Neuron (in vitro differentiated cells): ENCODE measurements around the gene RAVER2.

Source experiments
- H2AFZ ChIP-seq: one replicate; pipeline ENCODE4 v1.6.1; 2013; ENCODE audit warnings: low read depth, mild to moderate bottlenecking, inconsistent platforms, low read length, moderate library complexity
- H3K27me3 ChIP-seq: one replicate; pipeline ENCODE4 v1.6.1; 2013; ENCODE audit warnings: low read length; ENCODE audit not compliant: insufficient read depth
- H3K36me3 ChIP-seq: one replicate; pipeline ENCODE4 v1.6.1; 2013; ENCODE audit warnings: low read length; ENCODE audit not compliant: insufficient read depth
- H3K4me1 ChIP-seq: one replicate; pipeline ENCODE4 v1.6.1; 2013; ENCODE audit warnings: low read length; ENCODE audit not compliant: insufficient read depth
- H3K4me3 ChIP-seq: 2 replicates; pipeline ENCODE4 v1.5.1; 2013; ENCODE audit warnings: mild to moderate bottlenecking, low read length, moderate library complexity
- H3K9me3 ChIP-seq: one replicate; pipeline ENCODE4 v1.6.1; 2013; ENCODE audit warnings: low read length

RAVER2 gene

DNA sequence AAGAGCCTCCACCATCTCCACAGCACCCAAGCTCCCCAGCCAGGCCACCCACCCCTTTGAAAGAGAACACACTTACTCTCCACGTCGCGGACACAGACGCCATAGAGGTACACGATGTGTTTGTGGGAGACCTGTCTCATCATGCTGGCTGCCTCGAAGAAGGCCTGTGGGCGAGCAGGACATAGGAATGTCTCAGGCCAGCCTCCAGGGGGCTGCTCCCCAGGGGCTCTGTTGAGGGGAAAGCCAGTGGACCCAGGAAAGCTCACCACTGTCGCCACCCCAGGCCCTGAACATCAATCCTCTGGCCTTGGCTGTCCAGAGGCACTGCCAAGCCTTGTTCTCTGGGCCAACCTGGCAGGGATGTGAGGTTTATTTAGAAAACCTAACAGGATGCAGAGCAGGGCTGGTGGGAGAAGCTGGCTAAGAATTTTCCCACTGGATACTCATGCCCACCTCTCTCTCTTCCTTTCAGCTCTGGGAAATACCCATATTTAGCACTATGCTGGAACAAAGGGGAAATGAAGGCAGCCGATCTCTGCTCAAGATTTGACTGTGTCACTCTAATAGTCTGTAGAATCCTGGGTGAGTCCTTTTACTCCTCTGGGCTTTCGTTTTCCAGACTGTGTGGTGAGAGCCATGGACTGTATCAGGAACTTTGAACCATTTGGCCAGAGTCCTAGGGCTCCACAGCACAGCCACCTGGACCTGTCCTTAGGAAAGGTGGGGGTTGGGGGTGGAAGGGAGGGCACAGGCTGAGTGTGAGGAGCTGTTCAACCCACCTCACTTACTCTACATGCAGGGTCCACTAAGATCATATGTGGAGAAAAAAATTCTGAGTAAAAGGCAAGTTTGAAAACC lies 101.9 kb downstream of the RAVER2 start:
- H3K4me3 ChIP-seq: no peak overlapping the region
- no peak overlapping the region for H2AFZ ChIP-seq
- no peaks in the 10 kb centered on the region for H3K27me3 ChIP-seq
- H3K36me3 ChIP-seq: peaks cover 10% of the 10 kb centered on the region
- H3K4me1 ChIP-seq: no peaks in the 10 kb centered on the region
- no peaks in the 10 kb centered on the region for H3K9me3 ChIP-seq

DNA sequence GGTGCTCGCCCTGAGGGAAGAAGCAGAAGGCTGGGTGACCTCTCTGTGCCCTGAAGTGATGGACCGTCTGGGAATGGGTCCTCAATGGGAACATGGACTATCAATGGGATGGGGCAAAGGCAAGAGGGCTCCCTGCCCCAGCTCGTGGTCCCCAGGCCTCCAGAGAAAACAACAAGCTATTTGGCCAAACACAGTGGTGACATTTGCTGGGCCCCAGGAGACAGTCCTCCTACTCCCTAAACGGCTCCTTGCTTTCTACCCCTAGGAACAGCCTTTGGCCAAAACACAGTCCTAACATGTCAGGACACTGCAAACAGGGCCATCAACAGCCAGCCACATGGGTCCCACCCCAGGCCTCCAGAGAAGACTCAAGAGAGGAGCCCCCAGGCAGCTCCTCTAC lies 102.8 kb downstream of the RAVER2 start:
- Histone ChIP-seq H3K9me3 (no peaks in the 10 kb centered on the region), H2AFZ (no peak overlapping the region), H3K27me3 (no peaks in the 10 kb centered on the region), H3K4me1 (no peaks in the 10 kb centered on the region), H3K4me3 (no peak overlapping the region), H3K36me3 (peaks cover 10% of the 10 kb centered on the region)

DNA sequence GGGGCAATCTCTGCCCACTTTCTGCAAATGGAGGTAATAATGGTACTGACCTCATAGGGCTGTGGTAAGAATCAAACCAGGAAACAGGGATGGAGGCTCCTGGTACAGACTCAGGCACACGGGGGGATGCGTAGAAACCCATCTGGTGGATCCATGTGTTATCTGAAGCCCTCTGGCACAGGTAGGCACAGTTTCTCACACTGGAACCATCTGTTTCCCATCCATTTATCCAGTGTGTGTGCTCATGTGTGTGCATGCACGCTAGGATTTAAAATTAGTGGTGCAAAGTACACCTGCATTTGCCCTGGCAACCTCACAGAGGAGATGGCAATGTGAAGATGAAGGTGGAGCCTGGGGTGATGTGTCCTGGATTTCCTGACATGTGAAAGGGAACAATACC lies 103.3 kb downstream of the RAVER2 start:
- Histone ChIP-seq H3K4me1 (no peaks in the 10 kb centered on the region), H3K27me3 (no peaks in the 10 kb centered on the region), H3K36me3 (peaks cover 15% of the 10 kb centered on the region), H3K9me3 (no peaks in the 10 kb centered on the region), H2AFZ (no peak overlapping the region), H3K4me3 (no peak overlapping the region)

DNA sequence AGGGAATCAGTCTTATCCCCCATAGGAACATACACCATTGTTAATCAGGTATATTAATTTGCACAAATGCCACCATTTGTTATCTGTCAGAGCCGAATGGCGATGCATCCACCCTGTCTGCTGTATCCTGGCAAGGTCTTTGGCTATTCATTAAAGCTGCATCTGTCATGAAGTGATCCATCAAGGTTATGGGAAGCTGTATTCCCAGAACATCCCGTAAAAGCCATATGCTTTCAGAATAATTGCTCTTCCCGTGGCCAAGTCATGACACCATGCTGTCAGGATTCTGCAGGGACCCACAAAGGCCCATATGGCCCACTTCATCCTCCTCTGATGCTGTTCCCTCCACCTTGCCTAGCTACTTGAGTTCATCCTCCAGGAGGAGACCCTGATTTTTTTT lies 103.9 kb downstream of the RAVER2 start:
- Histone ChIP-seq H3K27me3 (no peaks in the 10 kb centered on the region), H3K9me3 (no peaks in the 10 kb centered on the region), H3K36me3 (peaks cover 16% of the 10 kb centered on the region), H3K4me3 (no peak overlapping the region), H2AFZ (no peak overlapping the region), H3K4me1 (no peaks in the 10 kb centered on the region)

DNA sequence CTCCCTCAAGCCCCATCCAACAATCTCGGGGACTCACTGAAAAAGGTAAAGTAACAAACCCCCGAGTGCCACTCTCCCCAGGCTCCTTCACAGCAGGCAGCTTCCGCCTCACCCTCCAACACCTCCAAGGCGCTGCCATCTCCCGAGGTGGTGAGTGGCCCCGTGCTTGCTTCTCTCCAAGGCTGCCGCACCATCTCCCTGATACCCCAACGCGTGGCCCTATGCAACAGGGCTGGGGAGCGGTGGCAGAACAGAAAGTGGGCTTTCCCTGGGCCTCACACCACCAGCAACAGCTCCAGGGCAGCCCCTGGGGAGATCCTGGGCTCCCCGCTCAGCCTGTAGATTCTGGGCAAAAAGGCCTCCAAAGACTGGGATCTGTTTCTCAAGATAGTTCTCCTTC lies 105.1 kb downstream of the RAVER2 start:
- Histone ChIP-seq H2AFZ (no peak overlapping the region), H3K9me3 (no peaks in the 10 kb centered on the region), H3K4me1 (no peaks in the 10 kb centered on the region), H3K36me3 (peaks cover 23% of the 10 kb centered on the region), H3K4me3 (no peak overlapping the region), H3K27me3 (no peaks in the 10 kb centered on the region)

DNA sequence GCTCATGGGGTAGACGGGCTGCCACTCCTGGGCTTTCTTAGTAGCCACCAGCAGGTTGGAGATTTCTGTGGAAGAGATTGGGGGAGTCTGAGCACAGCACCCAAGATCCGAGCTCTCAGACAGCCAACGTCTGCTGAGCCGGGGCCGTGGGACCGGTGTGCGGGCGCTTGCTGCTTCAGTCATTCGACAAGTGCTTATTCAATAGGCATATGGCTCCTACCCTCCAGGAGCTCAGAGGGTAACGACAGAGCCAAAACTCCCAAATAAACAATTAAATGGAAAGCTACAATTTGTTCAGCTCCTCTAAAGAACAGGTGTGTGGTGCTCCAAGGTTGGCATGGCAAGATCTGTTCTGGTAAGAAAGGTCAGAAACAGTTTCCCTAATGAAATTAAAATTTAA lies 106.0 kb downstream of the RAVER2 start:
- Histone ChIP-seq H2AFZ (no peak overlapping the region), H3K9me3 (no peaks in the 10 kb centered on the region), H3K36me3 (peaks cover 27% of the 10 kb centered on the region), H3K27me3 (no peaks in the 10 kb centered on the region), H3K4me3 (no peak overlapping the region), H3K4me1 (no peaks in the 10 kb centered on the region)

DNA sequence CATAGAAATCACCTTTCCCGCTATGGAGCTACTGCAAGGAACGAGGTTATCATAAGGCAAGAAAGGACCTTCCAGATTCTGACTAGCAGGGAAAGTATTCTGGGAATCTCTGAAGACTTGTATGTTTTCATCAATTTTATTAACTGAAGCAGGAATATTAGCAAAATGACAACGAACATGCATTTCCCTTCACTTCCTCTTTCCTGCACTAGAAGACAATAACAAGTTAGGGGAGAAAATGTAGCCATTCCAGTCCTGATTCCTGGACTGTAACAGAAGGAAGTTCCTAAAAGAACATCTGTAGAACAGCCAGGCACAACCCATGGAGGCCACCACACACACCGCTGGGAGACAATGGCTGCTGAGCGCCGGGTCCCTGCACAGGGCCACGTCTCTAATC lies 106.8 kb downstream of the RAVER2 start:
- no peaks in the 10 kb centered on the region for H3K9me3 ChIP-seq
- no peaks in the 10 kb centered on the region for H3K27me3 ChIP-seq
- peaks cover 31% of the 10 kb centered on the region for H3K36me3 ChIP-seq
- no peaks in the 10 kb centered on the region for H3K4me1 ChIP-seq
- H3K4me3 ChIP-seq: no peak overlapping the region
- H2AFZ ChIP-seq: no peak overlapping the region

DNA sequence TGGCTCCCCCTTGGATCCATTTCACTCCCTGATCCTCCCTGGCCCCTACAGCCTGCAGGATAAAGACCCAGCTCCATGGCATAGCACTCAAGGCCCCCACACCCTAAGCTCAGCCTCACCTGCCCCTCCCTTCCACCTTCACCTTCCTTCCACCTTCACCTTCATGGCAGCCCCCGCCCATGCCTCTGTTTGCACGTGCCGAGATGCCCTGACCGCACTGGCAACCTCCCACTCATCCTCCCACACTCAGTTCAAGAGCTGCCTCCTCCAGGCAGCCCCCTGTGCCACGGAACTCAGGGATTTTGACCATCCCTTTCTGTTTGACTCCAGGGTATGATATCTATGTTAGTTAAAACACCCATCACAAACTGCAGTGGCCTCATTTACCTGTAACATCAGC lies 109.8 kb downstream of the RAVER2 start:
- Histone ChIP-seq H3K4me1 (no peaks in the 10 kb centered on the region), H3K36me3 (peaks cover 54% of the 10 kb centered on the region), H3K4me3 (no peak overlapping the region), H3K9me3 (no peaks in the 10 kb centered on the region), H3K27me3 (no peaks in the 10 kb centered on the region), H2AFZ (no peak overlapping the region)

DNA sequence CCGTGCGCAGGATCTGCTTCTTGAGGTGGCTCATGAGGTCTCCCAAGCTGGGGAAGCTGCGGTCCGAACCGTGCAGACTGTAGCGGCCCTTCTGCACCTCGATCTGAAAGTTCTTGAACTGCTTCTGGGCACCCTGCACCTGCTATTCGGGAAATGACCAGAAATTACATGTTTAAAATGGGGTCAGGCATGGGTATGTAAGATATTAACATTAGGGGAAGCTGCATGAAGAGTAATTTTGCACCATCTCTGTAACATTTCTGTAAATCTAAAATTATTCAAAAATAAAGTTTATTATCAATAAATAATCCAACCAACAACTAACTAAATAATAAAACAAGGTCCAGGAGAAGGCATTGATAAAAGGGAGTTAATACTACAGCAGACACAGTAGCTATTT lies 110.7 kb downstream of the RAVER2 start:
- Histone ChIP-seq H3K4me1 (no peaks in the 10 kb centered on the region), H3K4me3 (no peak overlapping the region), H2AFZ (no peak overlapping the region), H3K36me3 (peaks cover 58% of the 10 kb centered on the region), H3K9me3 (no peaks in the 10 kb centered on the region), H3K27me3 (no peaks in the 10 kb centered on the region)

DNA sequence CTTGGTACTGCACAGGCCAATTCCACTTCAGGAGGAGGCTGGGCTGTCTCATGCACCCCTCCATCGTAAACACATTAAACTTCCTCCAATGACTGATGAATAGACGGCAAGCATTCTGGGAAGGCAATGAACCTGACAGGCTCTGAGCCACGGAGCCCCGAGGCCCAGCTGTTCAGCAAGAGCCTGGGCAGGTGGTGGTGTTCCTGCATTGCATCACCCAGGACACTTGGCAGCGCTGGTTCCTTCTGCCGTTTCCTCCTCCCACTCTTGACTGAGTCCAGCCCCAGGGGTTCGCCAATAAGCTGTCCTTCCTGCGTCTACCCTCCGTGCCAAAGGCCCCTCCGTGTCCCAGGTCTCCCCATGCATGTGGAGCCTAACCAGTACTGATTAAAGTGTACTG lies 111.7 kb downstream of the RAVER2 start:
- H3K36me3 ChIP-seq: peaks cover 58% of the 10 kb centered on the region
- no peak overlapping the region for H3K4me3 ChIP-seq
- H2AFZ ChIP-seq: no peak overlapping the region
- H3K4me1 ChIP-seq: no peaks in the 10 kb centered on the region
- H3K9me3 ChIP-seq: no peaks in the 10 kb centered on the region
- H3K27me3 ChIP-seq: no peaks in the 10 kb centered on the region

DNA sequence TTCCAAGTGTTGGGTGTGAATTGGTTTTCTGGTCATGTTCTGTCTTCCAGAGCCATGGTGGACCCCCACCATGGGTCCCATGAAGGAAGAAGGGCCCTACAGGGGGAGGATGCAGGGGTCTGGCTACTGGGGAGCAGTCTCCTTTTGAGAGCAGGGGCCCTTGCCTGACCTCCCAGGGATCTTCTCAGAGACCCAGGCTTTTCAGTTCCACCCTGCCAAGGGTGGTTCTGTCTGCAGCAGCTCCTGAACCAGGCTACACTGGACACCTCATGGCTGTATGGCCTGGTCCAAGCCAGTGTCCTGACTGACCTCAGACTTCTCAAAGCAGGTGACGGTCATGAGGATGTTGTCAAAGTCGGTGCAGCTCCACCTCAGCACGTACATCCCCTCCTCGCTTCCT lies 112.5 kb downstream of the RAVER2 start:
- Histone ChIP-seq H3K4me1 (no peaks in the 10 kb centered on the region), H3K4me3 (no peak overlapping the region), H3K36me3 (peaks cover 58% of the 10 kb centered on the region), H3K9me3 (no peaks in the 10 kb centered on the region), H3K27me3 (no peaks in the 10 kb centered on the region), H2AFZ (no peak overlapping the region)

DNA sequence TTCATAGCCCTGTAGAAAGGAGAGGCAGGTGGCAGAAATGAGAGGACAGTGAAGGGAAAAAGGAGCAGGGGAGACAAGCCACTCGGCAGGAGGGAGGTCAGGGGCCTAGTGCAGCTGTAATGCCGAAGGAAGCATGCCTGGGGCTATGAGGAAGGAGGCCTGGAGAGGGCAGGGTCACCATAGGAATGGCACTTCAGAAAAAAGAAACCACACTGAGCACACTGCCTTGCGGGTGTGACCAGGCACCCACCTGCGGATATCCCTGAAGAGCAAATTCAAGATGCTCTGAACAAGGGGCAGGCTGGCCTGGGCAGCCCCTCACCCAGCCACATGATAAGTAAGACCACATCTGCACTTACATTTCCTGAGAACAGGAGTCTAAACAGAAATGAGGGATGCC lies 116.7 kb downstream of the RAVER2 start:
- H2AFZ ChIP-seq: no peak overlapping the region
- H3K36me3 ChIP-seq: peaks cover 39% of the 10 kb centered on the region
- no peaks in the 10 kb centered on the region for H3K27me3 ChIP-seq
- no peak overlapping the region for H3K4me3 ChIP-seq
- peaks cover 4% of the 10 kb centered on the region for H3K9me3 ChIP-seq
- H3K4me1 ChIP-seq: no peaks in the 10 kb centered on the region

DNA sequence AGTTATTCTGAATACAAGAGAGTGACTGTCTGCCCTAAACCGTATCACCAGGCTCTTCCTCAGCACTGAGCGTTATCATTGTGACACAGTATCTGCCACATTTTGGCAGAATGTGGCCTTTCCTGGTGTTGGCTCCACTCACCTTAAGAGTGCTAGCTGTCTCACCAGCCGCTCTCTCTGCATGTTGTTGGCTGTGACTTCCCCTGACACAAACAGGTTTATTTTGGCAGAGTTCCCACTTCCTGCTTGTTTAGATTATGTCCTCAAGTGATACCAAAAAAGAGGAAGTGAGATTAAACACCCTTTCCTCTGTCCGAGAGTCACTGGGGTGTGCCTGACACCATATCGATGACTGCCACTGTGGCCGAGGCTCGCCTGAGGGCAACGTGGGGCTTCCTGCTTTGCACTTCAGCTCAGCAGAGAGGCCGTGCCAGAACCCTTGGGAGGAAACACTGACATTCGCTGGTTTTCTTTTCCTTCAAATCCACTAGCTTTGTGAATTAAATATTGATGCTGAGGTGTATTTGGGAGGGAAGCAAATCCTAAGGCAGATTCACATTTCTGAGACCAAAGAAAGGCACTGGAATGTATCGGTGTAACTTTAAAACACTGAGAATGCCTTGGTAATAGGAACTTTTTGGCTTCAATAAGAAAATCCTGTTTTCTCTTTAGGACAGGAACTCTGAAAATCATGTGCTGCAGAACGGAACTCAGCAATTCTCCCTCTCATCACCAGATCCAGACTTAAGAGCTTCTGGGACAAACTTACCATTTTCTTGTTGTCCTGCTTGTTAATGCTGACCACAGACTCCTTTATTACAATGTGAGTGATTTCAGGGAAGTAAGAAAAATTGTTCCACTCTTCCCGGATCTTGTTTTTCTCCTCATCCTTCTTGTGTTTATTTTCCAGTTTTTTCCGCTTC lies 119.4 kb downstream of the RAVER2 start:
- peaks cover 27% of the 10 kb centered on the region for H3K36me3 ChIP-seq

More for the DNA sequence above, 119.4 kb downstream of the RAVER2 start:
- no peaks in the 10 kb centered on the region for H3K27me3 ChIP-seq
- no peaks in the 10 kb centered on the region for H3K4me1 ChIP-seq
- no peak overlapping the region for H2AFZ ChIP-seq
- H3K4me3 ChIP-seq: no peak overlapping the region
- H3K9me3 ChIP-seq: peaks cover 4% of the 10 kb centered on the region
